ENCODE results near the gene ADRB2.

ADRB2 gene

GRCh38 chr5:148849461-148849860 is 23.1 kb downstream of the ADRB2 start:
- TF ChIP-seq RARB (CRISPR knock-in tag; IDR thresholded peaks at IDR 0.05) (no peak), ZFP30 (CRISPR knock-in tag; IDR thresholded peaks at IDR 0.05) (no peak), ZNF8 (CRISPR knock-in tag; IDR thresholded peaks at IDR 0.05) (no peak), ZNF70 (CRISPR knock-in tag; IDR thresholded peaks at IDR 0.05) (no peak), ZFP3 (CRISPR knock-in tag; IDR thresholded peaks at IDR 0.05) (no peak), OSR1 (CRISPR knock-in tag; IDR thresholded peaks at IDR 0.05) (no peak), ISL1 (CRISPR knock-in tag; IDR thresholded peaks at IDR 0.05) (no peak), CSRNP3 (CRISPR knock-in tag; IDR thresholded peaks at IDR 0.05) (no peak), SNAI2 (CRISPR knock-in tag; IDR thresholded peaks at IDR 0.05) (no peak), PPARA (CRISPR knock-in tag; IDR thresholded peaks at IDR 0.05; ENCODE audit: borderline replicate concordance) (no peak)
- TF ChIP-seq, protein P1, sequence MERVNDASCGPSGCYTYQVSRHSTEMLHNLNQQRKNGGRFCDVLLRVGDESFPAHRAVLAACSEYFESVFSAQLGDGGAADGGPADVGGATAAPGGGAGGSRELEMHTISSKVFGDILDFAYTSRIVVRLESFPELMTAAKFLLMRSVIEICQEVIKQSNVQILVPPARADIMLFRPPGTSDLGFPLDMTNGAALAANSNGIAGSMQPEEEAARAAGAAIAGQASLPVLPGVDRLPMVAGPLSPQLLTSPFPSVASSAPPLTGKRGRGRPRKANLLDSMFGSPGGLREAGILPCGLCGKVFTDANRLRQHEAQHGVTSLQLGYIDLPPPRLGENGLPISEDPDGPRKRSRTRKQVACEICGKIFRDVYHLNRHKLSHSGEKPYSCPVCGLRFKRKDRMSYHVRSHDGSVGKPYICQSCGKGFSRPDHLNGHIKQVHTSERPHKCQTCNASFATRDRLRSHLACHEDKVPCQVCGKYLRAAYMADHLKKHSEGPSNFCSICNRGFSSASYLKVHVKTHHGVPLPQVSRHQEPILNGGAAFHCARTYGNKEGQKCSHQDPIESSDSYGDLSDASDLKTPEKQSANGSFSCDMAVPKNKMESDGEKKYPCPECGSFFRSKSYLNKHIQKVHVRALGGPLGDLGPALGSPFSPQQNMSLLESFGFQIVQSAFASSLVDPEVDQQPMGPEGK (CRISPR knock-in tag; IDR thresholded peaks at IDR 0.05; ENCODE audit: borderline replicate concordance), result no peak
- no peak for ATAC-seq

GRCh38 chr5:148850836-148851235 is 24.4 kb downstream of the ADRB2 start:
- no peak for TF ChIP-seq ESRRG (CRISPR knock-in tag; IDR thresholded peaks at IDR 0.05)
- TF ChIP-seq ZFP30 (CRISPR knock-in tag; IDR thresholded peaks at IDR 0.05), result no peak
- TF ChIP-seq, protein P1 (CRISPR knock-in tag; IDR thresholded peaks at IDR 0.05; ENCODE audit: borderline replicate concordance), result no peak
- TF ChIP-seq GLIS3 (CRISPR knock-in tag; IDR thresholded peaks at IDR 0.05), result no peak
- TF ChIP-seq ZNF8 (CRISPR knock-in tag; IDR thresholded peaks at IDR 0.05), result no peak
- TF ChIP-seq CSRNP3 (CRISPR knock-in tag; IDR thresholded peaks at IDR 0.05), result no peak
- no peak for TF ChIP-seq ZC3H10 (CRISPR knock-in tag; IDR thresholded peaks at IDR 0.05)
- TF ChIP-seq ZFP3 (CRISPR knock-in tag; IDR thresholded peaks at IDR 0.05), result no peak
- no peak for TF ChIP-seq ZNF565 (CRISPR knock-in tag; conservative IDR thresholded peaks at IDR 0.05; ENCODE audit: low read depth)
- ATAC-seq, result no peak

DNA sequence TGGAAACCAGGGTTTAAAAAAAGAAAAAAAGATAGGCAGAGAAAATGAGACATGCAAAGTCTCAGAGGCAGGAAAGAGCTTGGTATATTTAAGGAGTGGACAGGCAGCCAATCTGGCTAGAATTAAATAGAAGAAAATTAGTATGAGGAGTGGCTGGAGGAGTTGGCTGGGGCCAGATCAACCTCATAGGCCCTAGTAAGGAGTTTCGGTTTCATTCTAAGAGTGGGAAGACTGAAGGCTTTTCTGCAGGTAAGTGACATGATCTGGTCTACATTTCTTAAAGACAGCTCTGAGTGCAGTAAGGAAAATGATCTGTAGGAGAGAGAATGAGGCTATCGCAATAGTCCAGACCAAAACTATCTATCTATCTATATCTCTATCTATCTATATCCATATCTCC is 27.5 kb downstream of the ADRB2 start:
- no peak for ATAC-seq
- TF ChIP-seq CSRNP3 (CRISPR knock-in tag; IDR thresholded peaks at IDR 0.05) (no peak), OSR1 (CRISPR knock-in tag; IDR thresholded peaks at IDR 0.05) (no peak), TCF4 (CRISPR knock-in tag; IDR thresholded peaks at IDR 0.05; ENCODE audit: borderline replicate concordance) (no peak), SNAI2 (CRISPR knock-in tag; IDR thresholded peaks at IDR 0.05) (no peak), ZFP3 (CRISPR knock-in tag; IDR thresholded peaks at IDR 0.05) (no peak), CREB5 (CRISPR knock-in tag; IDR thresholded peaks at IDR 0.05; ENCODE audit: low read depth) (no peak), BACH2 (CRISPR knock-in tag; IDR thresholded peaks at IDR 0.05; ENCODE audit: borderline replicate concordance) (no peak), ISL1 (CRISPR knock-in tag; IDR thresholded peaks at IDR 0.05) (no peak), ESRRG (CRISPR knock-in tag; IDR thresholded peaks at IDR 0.05) (no peak), ZNF8 (CRISPR knock-in tag; IDR thresholded peaks at IDR 0.05) (no peak), RARB (CRISPR knock-in tag; IDR thresholded peaks at IDR 0.05) (no peak), ZNF565 (CRISPR knock-in tag; conservative IDR thresholded peaks at IDR 0.05; ENCODE audit: low read depth) (no peak), ZNF70 (CRISPR knock-in tag; IDR thresholded peaks at IDR 0.05) (no peak), TOX (CRISPR knock-in tag; IDR thresholded peaks at IDR 0.05; ENCODE audit: borderline replicate concordance) (no peak), GLIS3 (CRISPR knock-in tag; IDR thresholded peaks at IDR 0.05) (no peak), ZC3H10 (CRISPR knock-in tag; IDR thresholded peaks at IDR 0.05) (no peak), ZFP30 (CRISPR knock-in tag; IDR thresholded peaks at IDR 0.05) (no peak), CSDC2 (CRISPR knock-in tag; IDR thresholded peaks at IDR 0.05) (no peak)
- TF ChIP-seq, protein P1 (CRISPR knock-in tag; IDR thresholded peaks at IDR 0.05; ENCODE audit: borderline replicate concordance), result no peak
- TF ChIP-seq, protein P2, sequence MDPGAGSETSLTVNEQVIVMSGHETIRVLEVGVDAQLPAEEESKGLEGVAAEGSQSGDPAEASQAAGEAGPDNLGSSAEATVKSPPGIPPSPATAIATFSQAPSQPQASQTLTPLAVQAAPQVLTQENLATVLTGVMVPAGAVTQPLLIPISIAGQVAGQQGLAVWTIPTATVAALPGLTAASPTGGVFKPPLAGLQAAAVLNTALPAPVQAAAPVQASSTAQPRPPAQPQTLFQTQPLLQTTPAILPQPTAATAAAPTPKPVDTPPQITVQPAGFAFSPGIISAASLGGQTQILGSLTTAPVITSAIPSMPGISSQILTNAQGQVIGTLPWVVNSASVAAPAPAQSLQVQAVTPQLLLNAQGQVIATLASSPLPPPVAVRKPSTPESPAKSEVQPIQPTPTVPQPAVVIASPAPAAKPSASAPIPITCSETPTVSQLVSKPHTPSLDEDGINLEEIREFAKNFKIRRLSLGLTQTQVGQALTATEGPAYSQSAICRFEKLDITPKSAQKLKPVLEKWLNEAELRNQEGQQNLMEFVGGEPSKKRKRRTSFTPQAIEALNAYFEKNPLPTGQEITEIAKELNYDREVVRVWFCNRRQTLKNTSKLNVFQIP (CRISPR knock-in tag; IDR thresholded peaks at IDR 0.05; ENCODE audit: borderline replicate concordance, low read depth), result no peak
